Measurements from ENCODE around the gene SRGAP1.

DNA sequence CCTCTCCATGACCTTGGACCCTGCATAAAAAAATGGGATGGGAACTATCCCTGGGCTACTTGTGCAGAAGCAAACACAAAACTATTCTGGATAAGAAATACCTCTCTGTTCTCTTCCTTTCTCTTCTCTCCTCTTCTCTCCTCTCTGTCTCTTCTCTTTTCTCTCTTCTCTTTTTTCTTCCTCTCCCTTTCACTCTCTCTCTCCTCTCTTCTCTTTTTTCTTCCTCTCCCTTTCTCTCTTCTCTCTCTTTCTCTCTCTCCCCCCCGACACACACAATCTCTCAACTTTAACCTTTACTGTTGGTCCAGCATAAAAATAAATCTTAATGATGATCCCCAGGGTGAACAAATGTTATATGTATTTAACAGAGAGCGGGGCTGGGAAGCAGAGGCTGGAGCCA lies 141.4 kb downstream of the SRGAP1 start:
- TF ChIP-seq, protein P1, sequence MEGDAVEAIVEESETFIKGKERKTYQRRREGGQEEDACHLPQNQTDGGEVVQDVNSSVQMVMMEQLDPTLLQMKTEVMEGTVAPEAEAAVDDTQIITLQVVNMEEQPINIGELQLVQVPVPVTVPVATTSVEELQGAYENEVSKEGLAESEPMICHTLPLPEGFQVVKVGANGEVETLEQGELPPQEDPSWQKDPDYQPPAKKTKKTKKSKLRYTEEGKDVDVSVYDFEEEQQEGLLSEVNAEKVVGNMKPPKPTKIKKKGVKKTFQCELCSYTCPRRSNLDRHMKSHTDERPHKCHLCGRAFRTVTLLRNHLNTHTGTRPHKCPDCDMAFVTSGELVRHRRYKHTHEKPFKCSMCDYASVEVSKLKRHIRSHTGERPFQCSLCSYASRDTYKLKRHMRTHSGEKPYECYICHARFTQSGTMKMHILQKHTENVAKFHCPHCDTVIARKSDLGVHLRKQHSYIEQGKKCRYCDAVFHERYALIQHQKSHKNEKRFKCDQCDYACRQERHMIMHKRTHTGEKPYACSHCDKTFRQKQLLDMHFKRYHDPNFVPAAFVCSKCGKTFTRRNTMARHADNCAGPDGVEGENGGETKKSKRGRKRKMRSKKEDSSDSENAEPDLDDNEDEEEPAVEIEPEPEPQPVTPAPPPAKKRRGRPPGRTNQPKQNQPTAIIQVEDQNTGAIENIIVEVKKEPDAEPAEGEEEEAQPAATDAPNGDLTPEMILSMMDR (IDR thresholded peaks at IDR 0.05; ENCODE audit: borderline replicate concordance, extremely low read depth, low read length, poor library complexity, severe bottlenecking), result no peak
- TF ChIP-seq EZH2 (IDR thresholded peaks at IDR 0.05; ENCODE audit: borderline replicate concordance, low read depth, low read length, severe bottlenecking), result no peak

All from DND-41 (cell line).